Chondrocyte (in vitro differentiated cells): ENCODE measurements around the gene AGBL4. TPM values are rescaled to one million over a fixed set of nuclear protein-coding genes. Genes with fewer than 3 reads are reported as not detected.

Source experiments
- DNase-seq: peaks from one replicate; pipeline ENCODE4 v3.0.0; 2021; ENCODE audit warnings: mixed read lengths, low spot score
- H3K27ac Mint-ChIP-seq: one replicate; pipeline ENCODE4 v1.8.0; 2021; ENCODE audit warnings: mild to moderate bottlenecking, moderate library complexity, mixed read lengths; ENCODE audit not compliant: unreplicated experiment
- H3K27me3 Mint-ChIP-seq: 2 replicates; pipeline ENCODE4 v1.8.0; 2021; ENCODE audit warnings: low read depth, mixed read lengths
- H3K36me3 Mint-ChIP-seq: 2 replicates; pipeline ENCODE4 v1.8.0; 2021; ENCODE audit warnings: low read depth, mixed read lengths
- H3K4me1 Mint-ChIP-seq: 2 replicates; pipeline ENCODE4 v1.8.0; 2021; ENCODE audit warnings: low read depth, mild to moderate bottlenecking, mixed read lengths
- H3K4me3 Mint-ChIP-seq: one replicate; pipeline ENCODE4 v1.8.0; 2021; ENCODE audit warnings: mild to moderate bottlenecking, moderate library complexity, mixed read lengths; ENCODE audit not compliant: unreplicated experiment
- H3K9me3 Mint-ChIP-seq: 2 replicates; pipeline ENCODE4 v1.8.0; 2021; ENCODE audit warnings: low read depth, mixed read lengths
- CTCF ChIP-seq: fragments of 200-600 bp; sonication (generic); IDR thresholded peaks from 2 replicates; pipeline ENCODE4 v1.5.0; 2021; ENCODE audit warnings: antibody characterized with exemption, mild to moderate bottlenecking, moderate library complexity
- total RNA-seq: library from RNA; stranded (reverse); gene quantifications from 3 replicates; pipeline ENCODE4 v1.2.1, GENCODE V29; 2021

AGBL4 gene
- total RNA-seq, 1 donor from 2014 or later: not detected

GRCh38 chr1:48683839-48684238 lies 1339.9 kb downstream of the AGBL4 start:
- Mint-ChIP-seq H3K4me3 (no peak overlapping the region), H3K36me3 (no peaks in the 10 kb centered on the region), H3K9me3 (no peaks in the 10 kb centered on the region), H3K27me3 (peaks cover 4% of the 10 kb centered on the region), H3K4me1 (peaks cover 10% of the 10 kb centered on the region), H3K27ac (no peak overlapping the region)
- TF ChIP-seq CTCF: no peak
- no peak for DNase-seq

- Mint-ChIP-seq H3K4me1 (peaks cover 5% of the 10 kb centered on the region), H3K27ac (no peak overlapping the region), H3K27me3 (peaks cover 8% of the 10 kb centered on the region), H3K9me3 (no peaks in the 10 kb centered on the region), H3K4me3 (no peak overlapping the region), H3K36me3 (no peaks in the 10 kb centered on the region)
- DNase-seq: no peak
- TF ChIP-seq CTCF: no peak
Measured at GRCh38 chr1:48681476-48682305, 1342.1 kb downstream of the AGBL4 start.

GRCh38 chr1:48680411-48681035 lies 1343.2 kb downstream of the AGBL4 start:
- Mint-ChIP-seq H3K9me3 (no peaks in the 10 kb centered on the region), H3K4me1 (peaks cover 6% of the 10 kb centered on the region)
- no peak for TF ChIP-seq CTCF

GRCh38 chr1:48679859-48680258 lies 1343.9 kb downstream of the AGBL4 start:
- H3K27ac Mint-ChIP-seq: no peak overlapping the region
- H3K4me3 Mint-ChIP-seq: no peak overlapping the region

More at GRCh38 chr1:48680411-48681035, 1343.2 kb downstream of the AGBL4 start:
- DNase-seq: no peak
- H3K4me3 Mint-ChIP-seq: no peak overlapping the region
- no peaks in the 10 kb centered on the region for H3K36me3 Mint-ChIP-seq
- no peak overlapping the region for H3K27ac Mint-ChIP-seq
- H3K27me3 Mint-ChIP-seq: peaks cover 4% of the 10 kb centered on the region

More at GRCh38 chr1:48679859-48680258, 1343.9 kb downstream of the AGBL4 start:
- no peak for DNase-seq
- H3K4me1 Mint-ChIP-seq: peaks cover 12% of the 10 kb centered on the region
- no peaks in the 10 kb centered on the region for H3K9me3 Mint-ChIP-seq
- H3K27me3 Mint-ChIP-seq: peaks cover 4% of the 10 kb centered on the region
- no peaks in the 10 kb centered on the region for H3K36me3 Mint-ChIP-seq
- TF ChIP-seq CTCF: no peak
